NCI-H2107 (cell line): ENCODE data around the gene KCNJ1.
A peak's percentile ranks its signal among the peaks of the same experiment; 100 is the strongest.

Source experiments
- DNase-seq: peaks from one replicate; lab custom pipeline; 2025; lab: John Stamatoyannopoulos, UW

KCNJ1 gene

DNA sequence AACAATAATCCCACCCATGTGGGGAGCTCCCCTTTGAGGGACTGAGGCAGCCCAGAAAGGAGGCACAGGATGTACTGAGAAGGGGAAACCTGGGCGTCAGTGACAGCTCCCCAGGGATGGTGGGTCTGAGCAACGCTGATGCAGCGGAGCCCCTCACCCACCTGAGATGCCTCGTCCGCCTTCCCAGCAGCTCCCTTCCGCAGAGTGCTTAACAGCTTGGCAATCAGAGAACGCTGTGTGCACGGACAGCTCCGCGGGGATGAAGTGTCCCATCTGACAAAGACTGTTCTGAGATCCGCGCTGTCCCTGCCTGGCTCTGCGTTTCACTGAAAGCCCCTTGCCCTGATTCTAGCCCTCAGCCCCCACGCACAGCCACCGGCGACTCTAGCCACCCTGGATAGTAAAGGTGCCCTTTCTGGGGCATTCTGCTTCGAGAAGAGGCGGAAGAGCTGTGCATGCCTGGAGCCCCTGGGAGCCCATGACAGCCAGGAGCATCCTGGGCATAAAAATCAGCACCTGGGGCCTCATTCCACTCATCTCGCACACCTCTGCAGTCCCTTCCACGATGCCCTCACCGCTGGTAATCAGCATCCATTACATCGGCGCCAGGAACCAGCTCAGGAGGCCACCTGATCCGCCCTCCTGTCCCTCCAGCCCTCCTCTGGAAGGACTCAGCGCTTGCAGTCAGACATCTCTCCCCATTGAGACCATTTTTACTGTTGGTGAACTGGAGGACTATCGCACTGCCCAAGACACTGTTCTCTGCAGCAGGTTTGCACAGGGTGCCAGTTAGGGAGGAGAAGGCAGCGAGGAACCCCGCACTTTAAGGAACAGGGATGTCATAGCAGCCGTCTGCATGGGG lies 34.8 kb upstream of the KCNJ1 start:
- no peak for DNase-seq

- DNase-seq: no peak
Observed at GRCh38 chr11:128900468-128900867, 33.4 kb upstream of the KCNJ1 start.

DNA sequence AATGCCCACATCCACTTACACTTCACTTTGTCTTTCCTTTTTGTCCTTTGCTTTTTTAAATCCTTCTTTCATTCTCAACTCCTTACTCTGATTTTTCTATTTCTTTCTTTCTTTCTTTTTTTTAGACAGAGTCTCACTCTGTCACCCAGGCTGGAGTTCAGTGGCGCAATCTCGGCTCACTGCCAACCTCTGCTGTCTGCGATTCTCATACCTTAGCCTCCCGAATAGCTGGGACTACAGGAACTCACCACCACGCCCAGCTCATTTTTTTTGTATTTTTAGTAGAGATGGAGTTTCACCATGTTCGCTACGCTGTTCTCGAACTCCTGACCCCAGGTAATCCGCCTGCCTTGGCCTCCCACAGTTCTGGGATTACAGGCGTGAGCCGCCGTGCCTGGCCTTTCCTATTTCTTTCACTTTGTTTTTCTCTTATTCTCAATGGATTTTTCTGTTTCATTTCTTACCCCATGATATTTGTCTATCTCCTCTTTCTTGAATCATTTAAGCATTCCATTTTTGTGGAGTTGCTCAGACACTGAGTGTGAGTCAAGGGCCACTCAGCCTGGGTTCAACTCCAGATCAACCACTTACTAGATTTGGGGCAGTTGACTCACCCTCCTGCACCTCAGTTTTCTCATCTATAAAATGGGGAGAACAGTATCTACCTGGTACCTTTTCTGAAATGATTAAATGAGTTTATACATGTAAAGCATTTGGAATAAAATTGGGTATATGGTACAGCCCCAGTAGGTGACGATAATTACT lies 31.7 kb upstream of the KCNJ1 start:
- DNase-seq: no peak

DNA sequence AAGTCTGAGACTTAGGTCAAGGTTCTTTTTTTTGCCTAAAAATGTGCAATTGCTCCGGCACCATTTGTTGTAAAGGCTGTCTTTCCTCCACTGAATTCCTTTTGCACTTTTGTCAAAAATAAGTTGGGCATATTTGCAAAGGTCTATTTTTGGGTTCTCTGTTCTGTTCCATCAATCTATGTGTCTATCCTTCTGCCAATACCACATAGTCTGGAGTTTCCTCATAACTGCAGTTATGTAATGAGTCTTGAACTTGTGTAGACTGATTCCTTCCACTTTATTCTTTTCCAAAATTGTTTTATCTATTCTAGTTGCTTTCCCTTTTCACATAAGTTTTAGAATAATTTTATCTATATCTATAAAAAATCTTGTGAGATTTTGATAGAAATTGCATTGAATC lies 30.7 kb upstream of the KCNJ1 start:
- DNase-seq: no peak

DNA sequence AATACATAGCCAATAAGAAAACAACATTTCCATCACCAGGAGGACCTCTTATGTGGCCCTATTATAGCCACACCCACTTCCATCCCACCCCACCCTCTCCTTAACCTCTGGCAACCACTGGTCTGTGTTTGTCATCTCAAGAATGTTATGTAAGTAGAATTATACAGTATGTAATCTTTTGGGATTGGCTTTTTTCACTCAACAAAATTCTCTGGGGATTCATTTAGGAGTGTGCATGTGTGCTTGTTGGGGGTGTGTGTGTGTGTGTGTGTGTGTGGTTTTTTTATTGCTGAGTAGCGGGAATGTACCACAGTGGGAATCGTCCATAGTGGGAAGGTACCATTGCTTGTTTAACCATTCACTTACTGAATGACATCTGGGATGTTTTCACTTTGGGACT lies 29.3 kb upstream of the KCNJ1 start:
- no peak for DNase-seq

GRCh38 chr11:128895526-128895925 lies 28.4 kb upstream of the KCNJ1 start:
- no peak for DNase-seq

GRCh38 chr11:128894685-128895084 lies 27.6 kb upstream of the KCNJ1 start:
- DNase-seq: no peak

DNA sequence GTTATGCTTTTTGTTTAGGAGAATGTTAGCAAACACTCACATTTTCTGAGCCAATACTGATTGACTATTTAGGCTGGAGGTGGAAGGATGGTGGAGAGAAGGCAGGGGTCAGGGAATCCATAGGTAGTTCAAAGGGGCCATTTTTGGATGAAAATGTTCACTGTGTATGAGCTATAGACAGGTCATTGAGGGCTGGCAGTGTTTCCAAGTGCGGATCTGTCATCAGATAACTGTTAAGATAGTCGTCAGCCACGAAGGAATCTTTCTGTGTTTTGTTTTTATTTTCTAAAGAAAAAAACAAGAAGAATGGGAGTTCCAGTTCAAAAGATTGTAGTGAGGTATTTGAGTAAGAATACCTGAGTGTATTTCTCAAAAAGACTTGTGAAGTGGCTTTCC lies 27.2 kb upstream of the KCNJ1 start:
- no peak for DNase-seq

GRCh38 chr11:128893578-128894285 lies 26.6 kb upstream of the KCNJ1 start:
- DNase-seq: no peak

GRCh38 chr11:128892866-128893565 lies 25.9 kb upstream of the KCNJ1 start:
- DNase-seq: no peak

DNA sequence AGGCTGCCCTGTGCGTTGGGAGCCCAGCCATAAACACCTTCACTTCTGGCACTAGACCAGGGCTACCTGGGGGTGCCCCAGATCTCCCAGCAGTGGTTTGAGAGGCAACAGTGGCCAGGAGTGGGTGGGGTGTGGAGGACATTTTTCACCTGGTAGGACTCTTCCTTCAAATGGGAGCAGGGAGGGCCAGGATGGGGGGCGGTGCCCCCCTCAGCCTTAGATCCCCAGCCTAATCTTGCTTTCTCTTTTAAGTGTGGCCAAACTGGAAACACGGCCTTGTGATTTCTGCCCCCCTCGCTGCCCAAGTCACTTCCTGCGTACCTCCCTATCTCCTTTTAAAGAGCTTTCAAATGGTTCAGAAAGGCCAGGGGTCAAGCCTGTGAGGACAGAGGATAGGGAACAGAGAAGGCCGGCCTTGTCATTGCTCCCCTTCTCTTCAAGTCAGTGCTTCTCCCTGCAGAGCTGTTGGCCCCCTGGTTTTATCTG lies 24.9 kb upstream of the KCNJ1 start:
- no peak for DNase-seq

GRCh38 chr11:128890543-128891368 lies 23.7 kb upstream of the KCNJ1 start, which contains the start of gene KCNJ5:
Gene KCNJ5 (plus strand): TSS chr11:128891356. CDS start chr11:128911274, 19,918 bp downstream.
- no peak for DNase-seq

DNA sequence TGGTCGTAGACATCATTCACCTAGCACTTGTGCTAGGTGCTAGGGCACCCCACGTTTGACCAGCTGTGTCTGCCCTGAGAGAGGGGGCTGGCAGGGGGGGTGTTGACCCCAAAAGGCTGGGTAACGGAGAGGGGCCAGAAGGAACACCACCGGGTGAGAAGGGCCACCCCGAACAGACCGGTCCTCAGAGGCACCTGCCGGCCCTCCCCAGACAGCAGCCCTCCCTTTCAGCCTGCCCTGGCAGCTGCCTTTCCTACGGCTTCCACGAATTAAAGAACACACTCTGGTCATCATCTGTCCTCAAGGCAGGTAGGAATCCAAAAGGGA lies 23.1 kb upstream of the KCNJ1 start:
- DNase-seq: no peak

DNA sequence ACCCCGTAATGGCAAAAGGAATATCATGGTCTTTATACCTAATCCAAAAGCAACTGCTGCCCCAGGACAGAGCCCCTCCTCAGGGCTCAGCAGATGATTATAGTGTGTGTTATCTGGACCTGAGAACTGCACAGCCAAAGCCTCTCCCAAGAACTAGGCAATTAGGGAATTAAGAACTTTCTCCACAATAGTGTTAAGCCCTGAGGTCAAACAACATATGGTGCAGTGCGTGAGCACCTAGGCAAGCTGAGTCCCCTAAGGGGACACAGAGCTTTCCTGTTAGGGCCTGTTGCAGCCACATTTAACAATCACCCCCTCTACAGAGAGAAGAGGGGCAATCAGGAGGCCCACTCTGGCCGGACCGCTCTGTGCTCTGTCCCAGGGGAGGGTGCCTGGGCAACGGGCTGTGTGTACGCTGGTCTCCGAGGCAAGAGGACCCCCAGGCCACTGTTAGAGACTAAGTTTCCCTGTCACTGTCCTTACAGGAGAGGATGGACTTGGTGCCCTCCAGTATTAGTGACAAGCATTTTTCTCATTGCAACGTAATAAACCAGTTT lies 22.6 kb upstream of the KCNJ1 start:
- DNase-seq: no peak

GRCh38 chr11:128888034-128888985 lies 21.2 kb upstream of the KCNJ1 start:
- DNase-seq: no peak

DNA sequence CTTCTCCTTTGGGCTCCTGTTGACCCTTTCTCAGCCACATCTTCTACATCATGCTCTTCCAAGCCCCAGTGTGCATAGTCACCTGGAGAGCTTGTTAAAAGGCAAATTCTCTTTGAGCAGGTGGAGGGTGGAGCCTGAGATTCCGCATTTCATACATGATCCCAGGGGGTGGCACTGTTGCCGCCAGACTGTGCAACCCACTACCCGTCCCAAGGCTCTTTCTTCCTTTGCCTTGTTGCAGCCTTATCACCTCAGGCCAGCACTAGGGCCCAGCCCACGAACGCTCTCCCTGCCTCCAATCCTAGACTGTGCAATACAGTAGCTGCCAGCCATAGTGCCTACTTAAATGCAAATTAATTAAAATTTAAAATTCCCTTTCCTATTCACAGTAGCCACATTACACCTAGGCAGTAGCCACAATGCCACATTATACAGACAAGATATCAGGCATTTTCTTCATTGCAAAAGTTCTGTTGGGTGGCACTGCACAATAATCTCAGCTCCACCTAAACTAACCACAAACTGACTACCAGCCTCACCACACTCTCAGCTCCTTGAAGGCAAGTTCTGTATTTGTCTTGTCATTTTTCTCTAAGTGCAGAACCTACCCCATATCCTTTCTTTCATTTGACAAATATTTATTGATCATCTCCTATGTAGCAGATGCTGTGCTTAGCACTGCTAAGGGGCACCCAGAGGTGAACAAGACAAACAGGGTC lies 19.5 kb upstream of the KCNJ1 start:
- peak; percentile 30 for DNase-seq

GRCh38 chr11:128884703-128885338 lies 17.7 kb upstream of the KCNJ1 start:
- DNase-seq: peak; percentile 42

- DNase-seq: no peak
Observed at GRCh38 chr11:128884054-128884453, 17.0 kb upstream of the KCNJ1 start.
